ENCODE results near the gene CCDC102B.
"Not testable (repeated sequence)": the region's sequence is repeated elsewhere in the genome, so short reads cannot be mapped to it uniquely, and the experiment has no call there.

CCDC102B gene

GRCh38 chr18:68983126-68983525, 185.2 kb downstream of the CCDC102B start:
- DNase-seq: no peak

DNA sequence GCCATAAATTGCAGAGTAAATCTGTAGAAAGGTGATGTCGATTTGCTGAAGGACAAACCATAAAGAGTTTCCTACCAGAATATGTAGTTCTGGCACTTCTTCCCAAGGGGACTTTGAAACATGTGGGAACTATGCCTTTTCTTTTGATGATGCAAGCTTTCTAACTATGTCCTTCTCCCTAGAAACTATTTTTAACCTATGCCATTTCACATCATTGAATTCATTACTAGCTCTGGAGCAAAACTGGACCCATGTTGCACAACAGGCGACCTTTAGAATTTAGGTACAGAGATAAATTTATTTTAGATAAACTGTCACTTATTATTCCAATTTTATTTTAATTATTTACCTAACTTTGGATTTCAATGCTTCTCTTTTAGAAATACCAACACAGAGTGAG, 186.5 kb downstream of the CCDC102B start:
- DNase-seq: no peak

DNA sequence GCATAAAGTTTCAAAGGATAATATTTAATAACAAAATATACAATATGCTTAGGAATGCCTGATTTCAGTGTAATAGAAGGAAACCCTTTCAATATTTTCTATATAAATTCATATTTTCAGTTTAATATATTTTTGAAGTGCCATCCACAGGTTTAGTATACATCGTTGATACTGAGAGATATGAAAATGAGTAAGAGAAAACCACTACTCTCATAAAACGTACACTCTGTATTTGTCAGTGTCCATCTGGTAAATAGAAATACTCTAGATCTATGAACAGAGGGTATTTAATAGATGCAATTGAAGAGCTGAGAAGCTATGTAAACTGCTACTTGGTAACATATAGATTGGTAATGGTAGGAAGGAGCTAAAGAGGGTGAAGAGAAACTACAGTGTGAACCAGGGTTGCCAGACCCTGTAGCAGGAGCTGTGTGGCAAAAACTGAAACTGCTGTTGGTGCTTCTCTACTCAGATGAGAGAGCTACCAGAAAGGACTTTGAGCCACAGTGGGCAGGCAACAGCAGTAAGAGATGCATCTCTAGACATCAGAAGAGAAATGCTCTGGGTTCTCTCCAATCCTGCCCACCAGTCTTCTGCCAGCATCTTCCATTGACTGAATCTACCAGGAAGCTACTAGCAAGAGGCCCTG, 187.4 kb downstream of the CCDC102B start:
- DNase-seq: no peak

DNA sequence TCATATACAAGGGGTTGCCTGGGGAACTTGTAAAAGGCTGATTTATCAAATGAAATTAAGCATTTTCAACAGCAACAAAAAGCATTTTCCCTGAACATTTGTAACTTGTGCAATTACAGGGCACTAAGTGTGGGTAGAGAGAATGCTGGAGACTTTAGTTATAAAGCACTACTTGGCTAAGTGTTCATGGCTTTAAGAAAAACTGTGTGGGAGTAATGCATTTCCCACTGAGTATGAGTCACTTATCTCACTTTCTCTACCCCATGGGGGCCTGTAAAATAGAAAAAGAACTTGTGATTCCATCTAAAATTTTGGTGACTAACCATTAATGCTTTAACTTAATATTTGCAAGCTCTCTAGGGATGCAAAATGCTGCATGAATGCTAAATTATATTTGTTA, 193.4 kb downstream of the CCDC102B start:
- DNase-seq: no peak

- no peak for DNase-seq
These were observed 195.0 kb downstream of the CCDC102B start for GRCh38 chr18:68992719-68993482.

DNA sequence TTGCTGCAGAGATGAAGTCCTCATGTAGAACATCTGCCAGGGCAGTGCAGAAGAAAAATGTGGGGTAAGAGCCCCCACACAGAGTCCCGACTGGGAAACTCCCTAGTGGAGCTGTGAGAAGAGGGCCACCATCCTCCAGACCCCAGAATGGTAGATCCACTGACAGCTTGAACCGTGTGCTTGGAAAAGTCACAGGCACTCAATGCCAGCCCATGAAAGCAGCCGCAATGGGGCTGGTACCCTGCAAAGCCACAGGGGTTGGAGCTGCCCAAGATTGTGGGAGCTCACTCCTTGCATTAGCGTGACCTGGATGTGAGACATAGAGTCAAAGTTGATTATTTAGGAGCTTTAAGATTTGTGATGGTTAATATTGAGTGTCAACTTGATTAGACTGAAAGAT, 197.8 kb downstream of the CCDC102B start:
- DNase-seq: no peak

GRCh38 chr18:68997845-68998244, 200.0 kb downstream of the CCDC102B start:
- no peak for DNase-seq

GRCh38 chr18:69000366-69000765, 202.5 kb downstream of the CCDC102B start:
- no peak for DNase-seq

GRCh38 chr18:69002233-69002632, 204.4 kb downstream of the CCDC102B start:
- no peak for DNase-seq

GRCh38 chr18:69006212-69006611, 208.3 kb downstream of the CCDC102B start:
- DNase-seq: not testable (repeated sequence)

DNA sequence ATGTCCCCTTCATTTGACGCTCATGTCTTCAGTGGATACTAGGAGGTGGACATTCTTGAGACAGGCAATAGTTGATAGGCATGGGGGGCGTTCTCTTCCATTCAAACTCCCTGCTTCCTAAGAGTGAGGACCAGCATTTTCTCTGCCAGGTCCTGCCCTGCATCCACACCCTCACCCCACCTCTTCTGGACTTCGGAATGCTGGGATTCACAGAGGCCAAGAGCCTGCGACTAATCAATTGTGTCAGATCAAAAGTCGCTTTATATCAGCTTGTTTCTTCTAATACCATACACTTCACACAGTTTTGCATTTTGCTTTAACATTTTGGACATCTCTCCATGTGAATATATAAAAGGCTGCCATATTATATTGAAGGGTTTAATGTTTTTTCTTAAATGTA, 210.7 kb downstream of the CCDC102B start:
- no peak for DNase-seq

- no peak for DNase-seq
These were observed 223.4 kb downstream of the CCDC102B start for GRCh38 chr18:69021211-69021805.

DNA sequence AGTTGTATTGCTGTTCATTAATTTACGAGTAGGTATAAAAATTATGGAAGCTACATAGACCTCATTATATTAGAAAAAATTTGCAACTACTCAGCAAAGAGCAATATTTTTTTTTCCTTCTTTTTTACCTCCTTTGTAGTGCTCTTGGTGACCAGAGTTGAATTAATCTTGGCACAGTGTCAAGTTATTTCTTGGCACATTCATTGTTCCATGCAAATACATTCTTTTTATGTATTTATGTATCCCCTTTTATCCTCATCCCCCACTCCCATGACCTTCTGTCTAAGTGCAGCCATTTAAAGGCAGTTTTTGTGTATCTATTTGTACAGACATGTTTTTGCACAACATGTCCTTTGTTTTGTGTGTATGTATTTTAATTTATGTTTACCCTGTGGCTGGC, 224.5 kb downstream of the CCDC102B start:
- DNase-seq: no peak

DNA sequence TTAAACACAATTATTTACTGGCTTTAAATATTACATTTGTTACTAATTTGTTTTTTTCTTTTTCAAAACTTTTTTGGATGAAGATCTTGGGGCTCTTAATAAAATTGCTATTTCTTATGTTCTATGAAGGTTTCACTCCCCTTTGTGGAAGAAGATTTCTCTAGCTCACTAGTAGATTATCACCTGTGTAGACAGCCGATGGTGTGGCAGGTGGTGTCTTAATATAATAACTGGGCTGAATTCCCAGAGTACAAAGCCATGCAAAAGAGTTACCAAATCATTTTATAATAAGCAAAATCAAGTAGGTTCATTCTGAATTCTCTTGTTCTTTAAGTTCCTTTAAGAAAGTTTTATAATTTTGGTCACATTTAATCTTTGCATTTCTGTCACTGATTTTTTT, 233.7 kb downstream of the CCDC102B start:
- DNase-seq: no peak

DNA sequence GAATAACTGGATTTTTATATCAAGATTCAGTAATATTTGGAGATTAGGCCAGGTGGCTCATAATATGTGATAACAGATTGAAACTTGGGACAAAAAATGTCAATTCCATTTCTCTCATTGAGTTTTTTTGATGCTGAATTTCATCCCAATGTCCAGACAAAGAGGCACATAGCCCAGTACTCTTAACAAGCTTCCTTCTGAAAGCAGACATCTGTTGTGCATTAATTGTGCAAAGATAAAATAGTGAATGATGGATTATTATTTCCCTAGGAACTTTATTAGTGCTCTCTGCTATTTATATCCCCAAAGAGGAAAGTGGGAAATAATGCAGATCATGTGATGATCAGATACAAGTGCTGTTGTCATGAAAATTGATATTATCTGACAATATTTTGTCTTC, 234.1 kb downstream of the CCDC102B start:
- no peak for DNase-seq

DNA sequence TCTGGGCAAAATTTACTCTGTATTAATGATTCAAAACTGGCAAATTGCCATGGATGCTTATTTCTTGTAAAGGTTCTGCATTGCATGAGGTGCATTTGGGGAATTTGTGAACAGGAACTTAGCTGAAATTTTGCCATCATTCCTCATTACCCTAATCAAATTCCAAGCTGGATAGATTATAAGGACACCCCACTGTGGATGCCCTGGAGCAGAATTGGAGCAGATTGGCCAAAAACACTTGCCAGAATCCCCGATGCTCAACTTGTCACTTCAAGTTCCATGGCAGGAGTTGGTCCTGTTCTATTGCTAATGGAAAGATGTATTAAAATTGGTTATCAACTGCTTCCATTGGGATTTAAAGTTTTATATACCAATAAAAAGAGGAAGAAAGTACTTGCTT, 237.9 kb downstream of the CCDC102B start:
- no peak for DNase-seq

GRCh38 chr18:69044215-69044614, 246.3 kb downstream of the CCDC102B start:
- no peak for DNase-seq

DNA sequence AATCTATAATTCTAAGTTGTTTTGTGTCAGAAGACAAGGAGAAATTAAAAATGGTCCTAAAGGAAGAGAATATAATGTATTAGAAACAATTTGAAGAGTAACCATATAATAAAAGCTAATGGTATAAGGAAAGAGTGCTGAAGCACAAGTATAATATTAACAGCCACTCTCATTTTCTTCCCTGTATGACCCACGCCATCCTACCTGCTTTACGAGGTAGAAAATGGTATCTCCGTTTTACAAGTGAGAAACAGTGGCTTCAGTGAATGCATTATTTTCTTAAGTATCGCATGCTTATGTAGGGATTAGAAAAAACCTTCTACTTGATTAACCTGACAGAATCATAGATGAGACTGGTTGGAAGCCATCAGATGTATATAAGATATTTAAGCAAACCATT, 266.2 kb downstream of the CCDC102B start:
- DNase-seq: no peak

- DNase-seq: no peak
These were observed 269.2 kb downstream of the CCDC102B start for GRCh38 chr18:69067048-69067447.

- DNase-seq: no peak
These were observed 273.8 kb downstream of the CCDC102B start for GRCh38 chr18:69071680-69072079.

DNA sequence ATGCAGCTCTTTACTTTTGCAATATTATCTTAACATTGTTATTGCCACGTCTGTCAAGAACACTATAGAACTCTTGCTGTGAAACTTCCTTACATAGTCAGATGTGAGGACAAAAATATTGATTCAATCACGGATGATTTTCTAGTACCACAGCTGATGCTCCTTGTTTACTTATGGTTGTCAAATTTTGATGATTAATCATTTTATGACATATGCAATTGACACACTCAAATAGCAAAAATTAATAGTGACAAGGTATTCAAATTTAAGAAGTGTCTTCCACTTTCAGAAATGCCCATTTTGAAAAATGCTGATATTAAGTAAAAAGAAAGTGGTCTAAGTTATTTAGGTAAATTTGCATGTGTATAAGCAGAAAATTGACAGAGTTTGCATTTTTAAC, 284.0 kb downstream of the CCDC102B start:
- DNase-seq: no peak

- no peak for DNase-seq
These were observed 284.6 kb downstream of the CCDC102B start for GRCh38 chr18:69082499-69082898.

GRCh38 chr18:69085951-69086350, 288.1 kb downstream of the CCDC102B start:
- DNase-seq: no peak

- DNase-seq: no peak
These were observed 291.1 kb downstream of the CCDC102B start for GRCh38 chr18:69088973-69089372.

All from stimulated activated CD4-positive, alpha-beta T cell treated with anti-CD3 and anti-CD28 coated beads, Interleukin-2, amount 100 ng/mL, for 24 hours (primary cell).